22Rv1 (cell line): ENCODE results near the gene VMAC.

Source experiments
- H3K27ac ChIP-seq: fragments of 450-650 bp; 2 replicates; pipeline ENCODE4 v1.5.1; 2017
- ZFX ChIP-seq: fragments of 450-650 bp; IDR thresholded peaks from 2 replicates; pipeline ENCODE4 v1.6.1; 2017; ENCODE audit warnings: antibody characterized with exemption, borderline replicate concordance
- TF ChIP-seq, protein P1 (sequence below): fragments of 450-650 bp; IDR thresholded peaks from 2 replicates; pipeline ENCODE4 v1.5.1; 2017; ENCODE audit warnings: mild to moderate bottlenecking

Gene VMAC

DNA sequence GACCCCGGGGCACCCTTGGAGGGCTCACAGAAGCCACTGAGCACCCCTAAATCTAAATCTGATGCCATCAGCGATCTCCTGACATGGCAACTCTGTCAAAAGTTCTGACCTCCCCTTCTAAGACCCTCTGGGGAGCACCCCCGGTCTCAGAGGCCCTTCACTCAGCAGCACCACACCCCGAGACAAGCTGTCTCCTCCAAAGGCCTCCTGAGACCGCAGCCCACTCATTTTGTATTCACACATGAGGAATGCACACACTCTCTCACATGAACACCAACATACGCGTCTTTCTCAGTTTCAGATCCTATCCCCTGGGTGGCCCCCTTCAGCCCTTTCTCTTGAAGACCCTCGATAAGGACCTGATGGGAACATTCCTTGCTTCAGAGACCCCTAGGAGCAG is 3.7 kb upstream of the VMAC start:
- TF ChIP-seq, protein P1, sequence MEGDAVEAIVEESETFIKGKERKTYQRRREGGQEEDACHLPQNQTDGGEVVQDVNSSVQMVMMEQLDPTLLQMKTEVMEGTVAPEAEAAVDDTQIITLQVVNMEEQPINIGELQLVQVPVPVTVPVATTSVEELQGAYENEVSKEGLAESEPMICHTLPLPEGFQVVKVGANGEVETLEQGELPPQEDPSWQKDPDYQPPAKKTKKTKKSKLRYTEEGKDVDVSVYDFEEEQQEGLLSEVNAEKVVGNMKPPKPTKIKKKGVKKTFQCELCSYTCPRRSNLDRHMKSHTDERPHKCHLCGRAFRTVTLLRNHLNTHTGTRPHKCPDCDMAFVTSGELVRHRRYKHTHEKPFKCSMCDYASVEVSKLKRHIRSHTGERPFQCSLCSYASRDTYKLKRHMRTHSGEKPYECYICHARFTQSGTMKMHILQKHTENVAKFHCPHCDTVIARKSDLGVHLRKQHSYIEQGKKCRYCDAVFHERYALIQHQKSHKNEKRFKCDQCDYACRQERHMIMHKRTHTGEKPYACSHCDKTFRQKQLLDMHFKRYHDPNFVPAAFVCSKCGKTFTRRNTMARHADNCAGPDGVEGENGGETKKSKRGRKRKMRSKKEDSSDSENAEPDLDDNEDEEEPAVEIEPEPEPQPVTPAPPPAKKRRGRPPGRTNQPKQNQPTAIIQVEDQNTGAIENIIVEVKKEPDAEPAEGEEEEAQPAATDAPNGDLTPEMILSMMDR, result no peak
- no peak for TF ChIP-seq ZFX
- no peak overlapping the region for H3K27ac ChIP-seq

DNA sequence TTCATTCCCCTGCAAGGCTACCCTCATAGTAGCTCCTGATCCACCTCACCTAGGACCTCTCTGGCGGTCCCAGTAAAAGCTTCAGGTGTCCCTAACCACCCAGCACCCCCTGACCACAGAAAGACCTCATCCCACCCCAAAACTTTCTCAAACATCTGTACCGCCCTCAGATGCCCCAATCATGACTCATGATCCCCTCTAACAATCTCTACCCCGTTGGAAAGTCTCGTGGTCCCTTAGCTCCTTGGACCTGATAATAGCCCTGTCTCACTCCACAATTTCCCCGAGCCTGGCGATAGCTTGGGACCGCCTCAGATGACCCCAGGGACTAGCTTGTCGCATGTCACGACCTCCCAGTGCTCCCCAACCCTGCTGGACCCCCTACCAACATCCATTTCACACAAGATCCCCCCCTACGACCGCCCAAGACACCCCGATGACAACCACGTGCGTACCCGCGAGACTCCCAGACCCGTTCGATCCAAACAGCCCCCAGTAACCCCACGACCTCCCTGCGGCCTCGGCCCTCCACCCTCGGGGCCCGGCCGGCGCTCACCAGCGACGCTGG is 1.5 kb upstream of the VMAC start:
- no peak for TF ChIP-seq ZFX
- TF ChIP-seq, protein P1, result no peak
- H3K27ac ChIP-seq, result peak overlapping the region; percentile 90

DNA sequence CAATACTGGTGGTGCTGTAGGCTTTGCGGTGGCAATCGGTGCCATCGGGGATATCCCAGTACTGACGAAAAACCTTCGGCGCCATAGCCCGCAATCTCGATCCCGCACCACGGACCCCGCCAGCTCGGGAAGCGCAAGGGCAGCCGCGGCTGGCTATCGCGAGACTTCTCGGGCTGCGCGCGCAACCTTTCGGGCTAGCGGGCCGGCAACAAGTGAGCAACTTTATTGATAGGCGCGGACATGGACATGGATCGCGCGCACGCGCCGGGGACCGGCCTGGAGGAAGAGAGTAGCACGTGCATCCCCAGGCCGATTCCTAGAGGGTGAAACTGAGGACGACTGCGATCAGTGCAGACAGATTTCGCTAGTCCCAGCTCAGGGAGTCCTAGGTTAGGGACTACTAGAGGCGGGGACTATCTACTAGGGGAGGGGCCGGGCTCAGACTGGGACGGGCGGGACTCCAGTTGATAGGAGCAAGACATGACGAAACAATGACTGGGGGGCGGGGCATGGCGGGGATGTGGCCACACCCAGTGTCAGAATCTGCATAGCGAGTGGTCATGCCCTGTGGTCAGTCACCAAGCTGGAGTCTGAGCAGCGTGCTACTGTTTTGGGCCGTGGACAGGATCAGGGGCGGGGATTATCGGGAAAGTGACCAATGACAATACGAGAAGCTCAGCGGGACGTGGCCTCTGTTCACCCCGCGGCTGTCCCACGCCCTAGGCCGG is 884 bp upstream of the VMAC start, which contains the start of gene NDUFA11:
NDUFA11 (minus strand) TSS at position 167 of the 728 bp plus-strand sequence; CDS start at position 85, 82 bp downstream.
- peak within 1 kb of the TSS; percentile 90 for H3K27ac ChIP-seq
- TF ChIP-seq, protein P1, result no peak
- TF ChIP-seq ZFX, result no peak

DNA sequence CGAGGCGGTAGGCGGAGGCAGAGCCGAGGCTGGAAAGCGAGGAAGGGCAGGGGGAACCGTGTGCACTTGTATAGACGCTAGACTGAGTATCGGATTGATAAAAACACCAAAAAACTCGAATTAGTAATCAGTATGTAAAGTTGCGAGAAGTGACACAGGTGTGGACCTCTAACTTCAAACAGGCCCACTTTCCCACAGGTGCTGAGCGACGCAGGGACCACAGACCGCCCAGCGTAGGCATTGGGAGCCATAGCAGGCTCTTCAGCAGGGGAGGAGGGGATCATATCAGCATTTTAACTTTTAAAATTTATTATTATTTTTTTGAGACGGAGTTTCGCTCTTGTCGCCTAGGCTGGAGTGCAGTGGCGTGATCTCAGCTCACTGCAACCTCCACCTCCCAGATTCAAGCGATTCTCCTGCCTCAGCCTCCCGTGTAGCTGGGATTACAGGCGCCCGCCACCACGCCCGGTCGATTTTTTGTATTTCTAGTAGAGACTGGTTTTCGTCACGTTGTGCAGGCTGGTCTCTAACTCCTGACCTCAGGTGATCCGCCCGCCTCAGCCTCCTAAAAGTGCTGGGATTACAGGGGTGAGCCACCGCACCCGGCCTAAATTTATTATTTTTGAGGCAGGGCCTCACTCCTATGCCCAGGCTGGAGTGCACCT is 574 bp downstream of the VMAC start:
- peak overlapping the region; percentile 90 for H3K27ac ChIP-seq
- TF ChIP-seq, protein P1, result no peak
- TF ChIP-seq ZFX, result no peak

DNA sequence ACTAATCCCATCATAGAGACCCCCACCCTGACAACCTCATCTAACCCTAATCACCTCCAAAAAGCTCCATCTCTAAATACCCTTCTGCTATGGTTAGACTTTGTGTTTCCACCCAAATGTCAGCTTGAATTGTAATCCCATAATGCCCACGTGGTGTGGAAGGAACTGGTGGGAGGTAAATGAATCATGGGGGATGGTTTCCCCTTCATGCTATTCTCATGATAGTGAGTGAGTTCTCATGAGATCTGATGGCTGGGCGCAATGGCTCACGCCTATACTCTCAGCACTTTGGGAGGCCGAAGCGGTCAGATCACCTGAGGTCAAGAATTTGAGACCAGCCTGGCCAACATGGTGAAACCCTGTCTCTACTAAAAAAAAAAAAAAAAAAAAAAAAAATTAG is 2.6 kb downstream of the VMAC start:
- H3K27ac ChIP-seq, result no peak overlapping the region
- TF ChIP-seq, protein P1, result no peak
- no peak for TF ChIP-seq ZFX

DNA sequence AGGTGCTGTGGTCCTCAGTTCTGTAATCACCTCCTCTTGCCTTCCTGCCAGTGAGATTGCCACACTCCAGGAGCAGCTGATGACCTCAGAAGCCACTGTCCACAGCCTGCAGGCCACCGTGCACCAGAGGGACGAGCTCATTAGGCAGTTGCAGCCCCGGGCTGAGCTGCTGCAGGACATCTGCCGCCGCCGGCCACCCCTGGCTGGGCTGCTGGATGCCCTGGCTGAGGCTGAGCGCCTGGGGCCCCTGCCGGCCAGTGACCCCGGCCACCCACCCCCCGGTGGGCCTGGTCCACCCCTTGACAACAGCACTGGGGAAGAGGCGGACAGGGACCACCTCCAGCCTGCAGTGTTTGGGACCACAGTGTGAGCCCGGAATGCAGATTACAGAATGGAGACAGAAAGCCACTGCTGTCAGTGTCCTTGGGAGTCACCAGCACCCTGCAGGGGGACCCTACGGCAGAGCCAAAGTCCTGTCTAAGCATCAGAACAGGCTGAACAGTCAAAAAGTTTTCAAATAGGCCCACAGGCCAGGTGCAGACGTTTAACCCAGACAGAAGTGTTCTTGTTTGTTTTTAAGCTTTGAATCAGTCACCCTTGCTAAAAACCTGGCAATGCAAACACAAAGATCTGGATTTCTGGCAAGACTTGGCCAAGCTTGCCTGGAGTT is 4.2 kb downstream of the VMAC start:
- TF ChIP-seq, protein P1, result no peak
- no peak for TF ChIP-seq ZFX
- 0 out of 2 replicates have a peak overlapping the region, but pooled peaks have one; percentile 17 for H3K27ac ChIP-seq

DNA sequence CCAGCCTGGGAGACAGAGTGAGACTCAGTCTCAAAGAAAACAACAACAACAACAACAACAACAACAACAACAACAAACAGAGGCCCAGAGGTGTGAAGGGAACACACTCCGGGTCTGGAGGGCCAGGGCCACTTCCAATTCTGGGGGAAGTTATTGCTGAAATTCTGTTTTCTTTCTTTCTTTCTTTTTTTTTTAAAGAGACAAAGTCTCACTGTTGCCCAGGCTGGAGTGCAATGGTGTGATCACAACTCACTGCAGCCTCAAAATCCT is 5.9 kb downstream of the VMAC start:
- H3K27ac ChIP-seq, result no peak overlapping the region
- no peak for TF ChIP-seq ZFX
- TF ChIP-seq, protein P1, result no peak
